ENCODE data around the gene CHCT1.
A peak's percentile ranks its signal among the peaks of the same experiment; 100 is the strongest.
"Not testable (repeated sequence)": the region's sequence is repeated elsewhere in the genome, so short reads cannot be mapped to it uniquely, and the experiment has no call there.

Gene CHCT1

GRCh38 chr17:60422162-60422665, at the start of gene CHCT1:
TSS of gene CHCT1 (plus strand) at chr17:60422489. CDS start at chr17:60422593, 104 bp downstream.
- no peak for DNase-seq (ENCODE audit: low read depth in 3 of 3)

DNA sequence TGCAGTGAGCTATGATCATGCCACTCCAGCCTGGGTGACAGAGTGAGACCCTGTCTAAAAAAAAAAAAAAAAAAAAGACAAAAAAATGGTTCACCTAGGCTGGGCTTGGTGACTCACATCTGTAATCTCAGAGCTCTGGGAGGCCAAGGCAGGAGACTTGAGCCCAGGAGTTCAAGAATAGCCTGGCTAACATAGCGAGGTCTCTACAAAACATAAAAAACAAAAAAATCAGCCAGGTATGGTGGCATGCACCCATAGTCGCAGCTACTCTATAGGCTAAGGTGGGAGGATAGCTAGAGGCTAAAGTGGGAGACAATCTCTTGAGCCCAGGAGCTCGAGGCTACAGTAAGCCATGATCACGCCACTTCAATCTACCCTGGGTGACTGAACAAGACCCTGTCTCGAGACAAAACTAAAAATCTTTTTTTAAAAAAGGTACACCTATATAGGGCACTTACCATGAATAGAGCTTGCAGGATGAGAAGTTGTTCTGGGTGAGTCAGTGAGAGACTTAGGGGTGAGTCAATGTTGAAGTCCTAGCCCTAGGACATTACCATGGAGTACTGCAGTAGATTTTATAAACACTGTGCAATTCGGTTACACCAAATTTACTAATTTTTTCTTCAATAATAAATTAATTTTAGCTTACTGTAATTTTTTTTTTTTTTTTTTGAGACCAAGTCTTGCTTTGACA, 49.4 kb upstream of the CHCT1 start:
- no peak for DNase-seq (ENCODE audit: low read depth in 3 of 3)

GRCh38 chr17:60378187-60378586, 44.1 kb upstream of the CHCT1 start:
- not testable (repeated sequence) for DNase-seq (ENCODE audit: low read depth in 3 of 3)

GRCh38 chr17:60379461-60379860, 42.8 kb upstream of the CHCT1 start:
- not testable (repeated sequence) for DNase-seq (ENCODE audit: low read depth in 3 of 3)

DNA sequence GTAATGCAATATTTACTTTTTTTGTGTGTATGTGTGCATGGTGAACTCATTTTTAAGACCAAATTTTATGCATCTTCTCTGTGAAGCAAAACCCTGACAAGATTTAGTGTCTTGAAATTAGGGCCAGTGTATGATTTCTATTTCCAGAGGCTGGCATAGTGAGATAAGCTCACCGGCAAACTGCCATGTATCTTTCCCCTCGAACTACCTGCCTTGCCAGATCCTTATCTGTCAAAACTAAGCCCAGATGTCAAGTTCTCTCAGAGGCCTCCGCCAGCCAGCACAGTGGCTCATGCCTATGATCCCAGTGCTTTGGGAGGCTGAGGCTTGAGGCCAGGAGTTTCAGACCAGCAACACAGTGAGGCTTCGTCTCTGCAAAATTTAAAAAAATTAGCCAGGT, 40.3 kb upstream of the CHCT1 start:
- no peak for DNase-seq (ENCODE audit: low read depth in 3 of 3)

DNA sequence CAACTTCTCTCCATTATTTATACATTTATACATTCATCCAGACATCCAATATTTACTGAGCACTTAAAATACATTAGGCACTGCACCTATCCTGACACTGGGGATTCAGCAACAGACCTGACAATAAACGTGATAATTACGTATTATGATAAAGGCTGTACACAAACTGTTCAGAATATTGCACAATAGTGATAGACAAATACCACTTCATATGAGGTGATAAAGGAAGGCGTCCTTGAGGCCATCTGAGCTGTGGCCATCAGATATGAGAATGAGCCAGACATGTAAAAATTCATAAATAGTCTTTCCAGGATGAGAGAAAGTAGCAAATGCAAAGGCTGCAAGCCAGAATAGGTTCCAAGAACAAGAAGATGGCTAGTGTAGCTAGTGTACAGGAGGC, 38.9 kb upstream of the CHCT1 start:
- DNase-seq (ENCODE audit: low read depth in 3 of 3) = no peak

GRCh38 chr17:60384921-60385320, 37.4 kb upstream of the CHCT1 start:
- not testable (repeated sequence) for DNase-seq (ENCODE audit: low read depth in 3 of 3)

DNA sequence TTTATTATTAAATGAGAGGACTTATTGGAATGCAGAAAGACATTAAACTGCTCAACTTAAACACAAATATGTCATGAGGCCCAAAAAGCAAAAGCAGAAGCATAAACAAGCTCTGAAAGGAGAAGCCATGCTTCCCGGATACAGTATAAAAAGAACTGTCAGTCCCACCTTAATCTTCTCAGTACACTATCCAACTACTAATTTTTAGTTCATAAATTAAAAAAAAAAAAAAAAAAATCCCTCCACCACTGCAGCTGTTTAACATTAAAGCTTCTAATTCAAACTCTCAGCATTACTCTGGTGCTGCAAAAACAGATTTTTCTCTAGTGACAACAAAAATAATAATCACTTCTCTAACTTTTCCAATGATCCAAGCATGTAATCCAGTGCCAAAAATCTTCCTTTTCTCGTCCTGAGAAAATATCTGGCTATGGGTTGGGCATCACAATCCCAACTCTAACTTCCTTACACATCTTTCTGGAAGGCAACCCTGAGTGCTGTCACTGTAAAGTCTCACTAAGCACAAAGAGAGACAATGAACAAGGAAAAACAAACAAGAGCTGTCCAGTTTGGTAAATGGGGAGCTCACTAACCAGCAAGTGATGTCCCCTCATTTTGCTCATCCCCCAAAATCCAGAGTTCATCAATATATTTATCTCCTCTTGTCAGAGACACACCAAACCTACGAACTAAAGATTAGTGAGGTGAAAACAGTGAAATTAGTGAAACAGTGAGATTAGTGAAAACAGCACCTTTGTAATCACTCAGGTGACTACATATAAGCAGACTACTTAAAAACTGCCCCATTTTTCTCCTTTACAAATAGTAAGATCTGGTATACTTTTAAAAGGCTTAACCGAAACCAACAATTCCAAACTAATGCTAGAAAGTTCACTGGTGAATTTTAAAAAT, 35.9 kb upstream of the CHCT1 start:
- no peak for DNase-seq (ENCODE audit: low read depth in 3 of 3)

DNA sequence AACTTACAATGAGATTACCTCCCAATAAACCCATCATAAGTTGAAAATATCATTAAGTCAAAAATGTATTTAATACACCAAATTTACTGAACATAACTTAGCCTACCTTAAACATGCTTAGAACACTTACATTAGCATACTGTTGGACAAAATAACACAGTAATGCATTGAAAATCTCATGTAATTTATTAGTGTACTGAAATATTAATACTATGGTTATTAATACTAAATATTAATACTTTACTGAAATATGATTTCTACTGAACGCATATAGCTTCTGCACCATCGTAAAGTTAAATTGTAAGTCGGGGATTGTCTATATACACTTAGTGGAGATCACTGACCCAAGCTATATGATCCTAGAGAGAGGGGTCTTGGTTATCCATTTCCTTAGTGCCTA, 34.6 kb upstream of the CHCT1 start:
- no peak for DNase-seq (ENCODE audit: low read depth in 3 of 3)

GRCh38 chr17:60388742-60389141, 33.5 kb upstream of the CHCT1 start:
- DNase-seq (ENCODE audit: low read depth in 3 of 3) = no peak

GRCh38 chr17:60390186-60390585, 32.1 kb upstream of the CHCT1 start:
- no peak for DNase-seq (ENCODE audit: low read depth in 3 of 3)

GRCh38 chr17:60390925-60391470, 31.3 kb upstream of the CHCT1 start:
- no peak for DNase-seq (ENCODE audit: low read depth in 3 of 3)

GRCh38 chr17:60391471-60392041, 30.7 kb upstream of the CHCT1 start:
- no peak for DNase-seq (ENCODE audit: low read depth in 3 of 3)

- peak; percentile 95 to 99 (median 97) for DNase-seq (ENCODE audit: low read depth in 3 of 3)
These were observed 30.0 kb upstream of the CHCT1 start, which contains the start of gene USP32 for GRCh38 chr17:60392042-60392844. TSS of gene USP32 (minus strand) at chr17:60392133. CDS start at chr17:60391939, 194 bp downstream.

DNA sequence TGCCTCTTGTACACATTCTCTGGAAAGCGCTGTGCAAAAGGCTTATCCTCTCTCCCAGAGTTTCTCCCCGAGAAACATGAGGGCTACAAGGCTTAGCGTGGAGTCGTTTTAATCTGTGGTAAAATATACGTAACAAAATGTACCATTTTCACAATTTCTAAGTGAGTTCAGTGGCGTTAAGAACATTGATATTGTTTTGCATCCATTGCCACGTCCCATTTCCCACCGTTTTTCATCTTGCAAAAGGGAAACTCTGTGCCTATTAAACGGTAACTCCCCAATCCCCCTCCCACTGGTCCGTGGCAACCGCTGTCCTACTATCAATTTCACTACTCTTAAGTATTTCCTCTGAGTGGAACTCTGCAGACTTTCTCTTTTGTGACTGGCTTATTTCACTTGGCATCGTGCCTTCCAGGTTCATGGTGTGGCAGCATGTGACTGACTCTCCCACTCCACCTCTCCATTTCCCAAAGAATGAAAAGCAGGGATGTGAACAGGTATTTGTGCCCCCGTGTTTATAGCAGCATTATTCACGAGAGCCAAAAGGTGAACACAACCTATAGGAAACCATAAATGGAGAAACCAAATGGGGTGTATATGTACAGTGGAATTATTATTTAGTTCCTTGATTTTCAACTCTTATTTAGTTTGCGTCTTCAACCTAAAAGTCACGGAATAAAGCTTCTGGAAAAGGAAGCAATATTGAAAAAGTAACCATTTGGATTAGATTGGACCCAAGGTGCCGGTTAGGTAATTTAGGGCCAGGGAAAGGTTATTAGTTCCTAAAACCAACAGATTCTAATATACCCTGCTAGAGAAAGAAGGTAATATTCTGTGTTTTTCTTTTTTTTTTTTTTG, 29.2 kb upstream of the CHCT1 start:
- no peak for DNase-seq (ENCODE audit: low read depth in 3 of 3)

GRCh38 chr17:60393840-60394723, 28.2 kb upstream of the CHCT1 start:
- no peak for DNase-seq (ENCODE audit: low read depth in 3 of 3)

GRCh38 chr17:60395508-60396065, 26.7 kb upstream of the CHCT1 start:
- no peak for DNase-seq (ENCODE audit: low read depth in 3 of 3)

DNA sequence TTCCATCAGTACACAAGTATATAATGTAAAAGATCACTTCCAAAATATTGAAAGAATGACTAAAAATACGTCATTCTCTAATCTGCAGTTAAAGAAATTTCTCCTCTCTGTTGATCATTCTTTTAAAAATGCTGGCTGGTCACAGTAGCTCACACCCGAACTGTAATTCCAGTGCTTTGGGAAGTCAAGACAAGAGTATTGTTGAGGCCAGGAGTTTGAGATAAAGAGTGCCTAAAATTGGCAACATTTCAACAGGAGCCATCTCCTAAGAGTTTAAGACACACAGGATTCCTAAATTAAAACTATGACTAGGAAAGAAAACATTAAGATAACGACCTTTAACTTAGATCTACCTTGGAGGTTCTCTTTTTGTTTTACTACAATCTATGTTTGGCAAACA, 25.9 kb upstream of the CHCT1 start:
- no peak for DNase-seq (ENCODE audit: low read depth in 3 of 3)

All from stimulated activated CD4-positive, alpha-beta T cell treated with anti-CD3 and anti-CD28 coated beads, TNF-alpha, amount 100 ng/mL, for 48 hours (primary cell).